ENCODE measurements around the gene CHCHD6.

DNA sequence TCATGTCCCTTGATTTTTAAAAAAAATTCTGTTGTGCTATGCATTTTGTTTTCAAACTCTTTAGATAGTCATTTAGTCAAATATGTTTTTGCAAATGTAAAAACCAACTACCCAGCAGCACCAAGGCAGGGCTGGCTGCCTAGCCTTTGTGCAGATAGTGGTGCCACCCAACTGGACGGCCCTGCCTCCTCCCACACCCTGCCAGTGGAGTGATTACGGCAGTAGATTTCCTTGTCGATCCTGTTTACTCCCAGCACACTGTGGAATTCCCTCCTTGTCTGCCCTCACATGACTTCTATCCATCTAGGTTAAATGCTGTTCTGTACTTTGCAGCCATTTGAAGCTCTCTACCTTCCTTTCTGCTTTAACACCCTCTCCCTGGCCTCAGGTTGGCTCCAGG is 199.5 kb downstream of the CHCHD6 start:
- TF ChIP-seq, protein P1, sequence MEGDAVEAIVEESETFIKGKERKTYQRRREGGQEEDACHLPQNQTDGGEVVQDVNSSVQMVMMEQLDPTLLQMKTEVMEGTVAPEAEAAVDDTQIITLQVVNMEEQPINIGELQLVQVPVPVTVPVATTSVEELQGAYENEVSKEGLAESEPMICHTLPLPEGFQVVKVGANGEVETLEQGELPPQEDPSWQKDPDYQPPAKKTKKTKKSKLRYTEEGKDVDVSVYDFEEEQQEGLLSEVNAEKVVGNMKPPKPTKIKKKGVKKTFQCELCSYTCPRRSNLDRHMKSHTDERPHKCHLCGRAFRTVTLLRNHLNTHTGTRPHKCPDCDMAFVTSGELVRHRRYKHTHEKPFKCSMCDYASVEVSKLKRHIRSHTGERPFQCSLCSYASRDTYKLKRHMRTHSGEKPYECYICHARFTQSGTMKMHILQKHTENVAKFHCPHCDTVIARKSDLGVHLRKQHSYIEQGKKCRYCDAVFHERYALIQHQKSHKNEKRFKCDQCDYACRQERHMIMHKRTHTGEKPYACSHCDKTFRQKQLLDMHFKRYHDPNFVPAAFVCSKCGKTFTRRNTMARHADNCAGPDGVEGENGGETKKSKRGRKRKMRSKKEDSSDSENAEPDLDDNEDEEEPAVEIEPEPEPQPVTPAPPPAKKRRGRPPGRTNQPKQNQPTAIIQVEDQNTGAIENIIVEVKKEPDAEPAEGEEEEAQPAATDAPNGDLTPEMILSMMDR (IDR thresholded peaks at IDR 0.05; ENCODE audit: low read depth, low read length, missing input control) = no peak
- no peak for TF ChIP-seq JUND (IDR thresholded peaks at IDR 0.05)
- TF ChIP-seq FOXA1 (IDR thresholded peaks at IDR 0.05) = no peak
- TF ChIP-seq, protein P2, sequence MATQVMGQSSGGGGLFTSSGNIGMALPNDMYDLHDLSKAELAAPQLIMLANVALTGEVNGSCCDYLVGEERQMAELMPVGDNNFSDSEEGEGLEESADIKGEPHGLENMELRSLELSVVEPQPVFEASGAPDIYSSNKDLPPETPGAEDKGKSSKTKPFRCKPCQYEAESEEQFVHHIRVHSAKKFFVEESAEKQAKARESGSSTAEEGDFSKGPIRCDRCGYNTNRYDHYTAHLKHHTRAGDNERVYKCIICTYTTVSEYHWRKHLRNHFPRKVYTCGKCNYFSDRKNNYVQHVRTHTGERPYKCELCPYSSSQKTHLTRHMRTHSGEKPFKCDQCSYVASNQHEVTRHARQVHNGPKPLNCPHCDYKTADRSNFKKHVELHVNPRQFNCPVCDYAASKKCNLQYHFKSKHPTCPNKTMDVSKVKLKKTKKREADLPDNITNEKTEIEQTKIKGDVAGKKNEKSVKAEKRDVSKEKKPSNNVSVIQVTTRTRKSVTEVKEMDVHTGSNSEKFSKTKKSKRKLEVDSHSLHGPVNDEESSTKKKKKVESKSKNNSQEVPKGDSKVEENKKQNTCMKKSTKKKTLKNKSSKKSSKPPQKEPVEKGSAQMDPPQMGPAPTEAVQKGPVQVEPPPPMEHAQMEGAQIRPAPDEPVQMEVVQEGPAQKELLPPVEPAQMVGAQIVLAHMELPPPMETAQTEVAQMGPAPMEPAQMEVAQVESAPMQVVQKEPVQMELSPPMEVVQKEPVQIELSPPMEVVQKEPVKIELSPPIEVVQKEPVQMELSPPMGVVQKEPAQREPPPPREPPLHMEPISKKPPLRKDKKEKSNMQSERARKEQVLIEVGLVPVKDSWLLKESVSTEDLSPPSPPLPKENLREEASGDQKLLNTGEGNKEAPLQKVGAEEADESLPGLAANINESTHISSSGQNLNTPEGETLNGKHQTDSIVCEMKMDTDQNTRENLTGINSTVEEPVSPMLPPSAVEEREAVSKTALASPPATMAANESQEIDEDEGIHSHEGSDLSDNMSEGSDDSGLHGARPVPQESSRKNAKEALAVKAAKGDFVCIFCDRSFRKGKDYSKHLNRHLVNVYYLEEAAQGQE (IDR thresholded peaks at IDR 0.05) = no peak
- TF ChIP-seq, protein P3, sequence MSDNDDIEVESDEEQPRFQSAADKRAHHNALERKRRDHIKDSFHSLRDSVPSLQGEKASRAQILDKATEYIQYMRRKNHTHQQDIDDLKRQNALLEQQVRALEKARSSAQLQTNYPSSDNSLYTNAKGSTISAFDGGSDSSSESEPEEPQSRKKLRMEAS (IDR thresholded peaks at IDR 0.05) = no peak
- no peak for TF ChIP-seq SP1 (IDR thresholded peaks at IDR 0.05)
- no peak for TF ChIP-seq GABPA (IDR thresholded peaks at IDR 0.05 in 1 of 2, conservative IDR thresholded peaks at IDR 0.05 in 1 of 2)

All from liver (tissue), 3 donors.